Naive thymus-derived CD8-positive, alpha-beta T cell (primary cell): ENCODE results near the gene TSPAN2. TPM values are rescaled to one million over a fixed set of nuclear protein-coding genes. Genes with fewer than 3 reads are reported as not detected.

Experiments used
- ATAC-seq, 2 donors: fragments of 150-1000 bp; cut with Tn5 transposase in 1 of 2; sonication (Bioruptor Pico), chemical (Tn5 transposase) in 1 of 2; 1 replicate in 1 of 2; 2 replicates in 1 of 2; pipeline ENCODE4 v1.10.0; 2021; ENCODE audit warnings: mild to moderate bottlenecking in 2 of 2, moderate library complexity in 2 of 2
- POLR2A ChIA-PET: fragments of 350-600 bp; sonication (Branson Sonifier 250); formaldehyde crosslinking; loops from one replicate; lab custom pipeline; 2021; ENCODE audit warnings: antibody characterized with exemption; lab: Charles Lee
- DNase-seq, 10 donors: peaks; one replicate each; pipeline versions ENCODE4 v3.0.0 to v3.0.0-alpha.2; 2020 to 2022
- H3K27ac Mint-ChIP-seq, 10 donors: one replicate each; pipeline ENCODE4 v1.8.0; 2020 to 2022; ENCODE audit warnings: mild to moderate bottlenecking in 10 of 10, mixed read lengths in 10 of 10, moderate library complexity in 4 of 10, inconsistent platforms in 1 of 10
- H3K27me3 Mint-ChIP-seq, 5 donors: one replicate each; pipeline ENCODE4 v1.8.0; 2021 to 2022; ENCODE audit warnings: mixed read lengths in 5 of 5
- H3K36me3 Mint-ChIP-seq, 3 donors: one replicate each; pipeline ENCODE4 v1.8.0; 2020 to 2022; ENCODE audit warnings: mixed read lengths in 3 of 3, mild to moderate bottlenecking in 2 of 3, inconsistent platforms in 1 of 3
- H3K4me1 Mint-ChIP-seq, 4 donors: one replicate each; pipeline ENCODE4 v1.8.0; 2021 to 2022; ENCODE audit warnings: mixed read lengths in 4 of 4
- H3K4me3 Mint-ChIP-seq, 10 donors: one replicate each; pipeline ENCODE4 v1.8.0; 2020 to 2022; ENCODE audit warnings: mild to moderate bottlenecking in 10 of 10, mixed read lengths in 10 of 10, moderate library complexity in 6 of 10, inconsistent platforms in 1 of 10
- H3K9me3 Mint-ChIP-seq, 9 donors: one replicate each; pipeline ENCODE4 v1.8.0; 2020 to 2022; ENCODE audit warnings: mixed read lengths in 9 of 9, mild to moderate bottlenecking in 3 of 9, inconsistent platforms in 1 of 9, moderate library complexity in 1 of 9
- polyA plus RNA-seq, 3 donors: library from polyadenylated mRNA; unstranded; fragments of 300-500 nt; fragmentation: Illumina TruSeq; gene quantifications; one replicate each; pipeline ENCODE4 v1.2.3, GENCODE V29; 2021
- total RNA-seq, 8 experiments: library from RNA in 2 of 8; stranded (reverse) in 2 of 8; gene quantifications; one replicate each; pipeline ENCODE4 v1.2.3 and lab custom pipeline; 2021 to 2026

Gene TSPAN2
- under 1 TPM; 0.68 to 0.77 TPM for total RNA-seq
- polyA plus RNA-seq, result 10 to 100 TPM in 1 of 3 donors, 1 to 10 TPM in 1, under 1 TPM in 1; 0.92 to 16.3 (median 3.2) TPM
- total RNA-seq (lab: John Stamatoyannopoulos, UW), result 0 to 4.0 (median 0.96) reads per million in 6 experiments

DNA sequence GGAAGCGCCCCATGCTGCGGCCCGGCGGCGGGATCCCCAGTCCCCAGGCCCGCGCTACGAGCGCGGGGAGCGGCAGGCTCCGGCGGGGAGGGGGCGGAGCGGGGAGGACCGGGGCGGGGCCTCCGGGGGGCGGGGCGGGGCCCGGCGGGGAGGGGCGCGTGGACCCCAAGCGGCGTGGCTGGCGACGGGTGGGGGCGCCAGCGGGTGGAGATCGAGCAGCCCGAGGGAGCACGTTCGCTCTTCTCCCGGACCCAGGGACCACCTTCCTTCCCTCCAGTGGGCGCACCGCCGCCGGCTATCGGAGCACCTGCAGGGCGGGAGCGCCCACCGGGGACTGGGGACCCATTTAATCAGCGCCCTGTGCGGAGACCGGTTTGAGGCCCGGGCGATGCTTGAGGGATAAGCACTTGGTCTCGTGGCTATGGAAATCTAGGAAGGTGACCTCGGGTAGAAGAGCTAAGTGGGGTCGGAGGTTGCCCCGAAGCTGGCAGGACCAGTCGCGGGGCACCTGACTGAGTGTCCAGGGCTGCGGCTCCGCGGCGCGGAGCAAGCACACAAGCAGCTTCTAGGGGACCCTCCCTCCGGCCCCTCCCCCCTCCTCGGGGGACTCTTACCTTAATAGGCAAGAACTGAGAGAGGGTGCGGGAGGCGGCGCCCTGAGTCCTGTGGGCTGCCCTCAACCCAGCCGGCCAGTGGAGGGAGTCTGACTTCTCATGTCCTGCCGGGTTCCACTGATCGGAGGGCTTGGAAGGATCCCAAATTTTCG is at the start of gene TSPAN2:
Gene TSPAN2, minus strand, starts transcription at position 84 of the 766 bp plus-strand sequence. Its CDS starts 71 bp downstream, at position 13.
- DNase-seq, result peak; percentile 43 to 80 (median 61)
- H3K36me3 Mint-ChIP-seq, result no peaks in the 10 kb centered on the region
- peak within 1 kb of the TSS; percentile 81 to 90 (median 86) for H3K4me3 Mint-ChIP-seq
- ATAC-seq, result peak; percentile 81 to 82
- POLR2A ChIA-PET, result interaction anchor here (1.6 to 2.1 kb wide), 2 partner anchors 10 to 18 kb away, joined by 3 to 10 read pairs; no protein-coding TSS in a partner anchor
- H3K9me3 Mint-ChIP-seq, result peaks cover 0 to 2% (median 0%) of the 10 kb centered on the region in 9 donors
- no peaks in the 10 kb centered on the region for H3K27me3 Mint-ChIP-seq
- H3K27ac Mint-ChIP-seq, result peak within 1 kb of the TSS; percentile 53 to 96 (median 86)
- H3K4me1 Mint-ChIP-seq, result peaks cover 18 to 53% (median 38%) of the 10 kb centered on the region in 4 donors

DNA sequence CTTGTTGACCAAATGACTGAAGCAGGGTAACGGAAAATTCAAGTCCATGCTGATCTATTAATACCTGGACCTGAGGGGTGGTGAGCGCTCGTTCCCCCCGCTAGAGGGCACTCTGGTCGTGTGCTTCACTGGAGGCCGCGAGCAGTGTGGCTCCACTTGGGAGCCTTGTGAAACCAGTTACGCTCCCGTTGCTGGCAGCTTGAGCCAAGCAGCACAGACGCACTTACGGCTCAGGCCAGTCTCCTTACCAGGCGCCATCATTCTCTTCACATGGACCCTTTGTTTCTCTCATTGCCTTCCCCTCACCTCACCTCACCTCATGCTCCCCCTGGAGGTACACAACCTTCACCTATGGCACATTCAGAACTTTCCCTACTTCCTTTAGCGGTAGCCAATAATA is 49.7 kb upstream of the TSPAN2 start:
- Mint-ChIP-seq H3K36me3 (no peaks in the 10 kb centered on the region), H3K27ac (peak overlapping the region in 1 of 10 donors; percentile 15), H3K9me3 (no peaks in the 10 kb centered on the region), H3K27me3 (peaks cover 16 to 29% (median 21%) of the 10 kb centered on the region in 5 donors), H3K4me3 (peak overlapping the region; percentile 6 to 79 (median 62)), H3K4me1 (peaks cover 2 to 9% (median 4%) of the 10 kb centered on the region in 4 donors)
- DNase-seq (peak in 9 of 10 donors; percentile 41 to 76 (median 56)), ATAC-seq (peak; percentile 92 to 98)
- POLR2A ChIA-PET, result no interaction called here

DNA sequence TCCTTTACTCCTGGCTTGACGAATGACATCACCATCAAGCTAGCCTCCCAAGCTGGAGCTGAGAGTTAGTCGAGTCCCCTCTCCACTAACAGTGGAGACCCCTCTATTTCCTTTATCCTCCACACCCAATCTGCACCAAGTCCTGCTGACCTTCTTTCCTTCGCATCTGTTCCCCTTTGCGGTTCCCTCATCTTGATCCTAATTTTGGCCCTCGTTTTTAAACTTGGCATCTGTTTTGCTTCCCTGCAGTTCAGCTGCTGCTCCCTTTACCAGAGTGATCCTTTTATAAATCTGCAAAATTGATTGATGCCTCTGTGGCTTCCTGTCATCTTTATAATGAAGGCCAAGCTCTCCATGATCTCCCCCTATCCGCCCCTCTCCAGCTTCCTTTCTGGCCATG is 49.0 kb upstream of the TSPAN2 start:
- H3K4me1 Mint-ChIP-seq, result peaks cover 2 to 9% (median 4%) of the 10 kb centered on the region in 4 donors
- H3K27ac Mint-ChIP-seq, result peak overlapping the region in 2 of 10 donors; percentile 15 to 24
- no peak overlapping the region for H3K4me3 Mint-ChIP-seq
- H3K36me3 Mint-ChIP-seq, result no peaks in the 10 kb centered on the region
- no peaks in the 10 kb centered on the region for H3K9me3 Mint-ChIP-seq
- POLR2A ChIA-PET, result no interaction called here
- DNase-seq (no peak), ATAC-seq (no peak)
- peaks cover 16 to 33% (median 20%) of the 10 kb centered on the region in 5 donors for H3K27me3 Mint-ChIP-seq

DNA sequence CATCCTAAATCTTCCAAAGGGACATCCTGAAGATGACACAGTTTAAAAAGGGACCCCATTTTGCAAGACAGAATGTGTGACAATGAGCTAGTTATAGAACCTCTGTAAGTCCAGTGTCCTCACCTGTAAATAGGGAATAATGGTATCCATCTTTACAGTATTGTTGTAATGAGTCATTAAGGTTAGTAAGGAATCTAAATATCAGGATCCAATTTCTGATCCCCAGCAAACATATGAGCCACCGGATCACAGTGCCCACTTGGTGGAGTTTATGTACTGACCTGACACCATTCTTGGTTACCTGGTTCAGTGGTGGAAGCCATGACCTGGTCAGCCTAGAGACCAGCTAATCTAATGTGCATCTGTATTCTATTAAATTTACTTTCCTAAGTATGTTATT is 47.9 kb upstream of the TSPAN2 start:
- H3K27ac Mint-ChIP-seq, result no peak overlapping the region
- POLR2A ChIA-PET, result no interaction called here
- no peaks in the 10 kb centered on the region for H3K36me3 Mint-ChIP-seq

DNA sequence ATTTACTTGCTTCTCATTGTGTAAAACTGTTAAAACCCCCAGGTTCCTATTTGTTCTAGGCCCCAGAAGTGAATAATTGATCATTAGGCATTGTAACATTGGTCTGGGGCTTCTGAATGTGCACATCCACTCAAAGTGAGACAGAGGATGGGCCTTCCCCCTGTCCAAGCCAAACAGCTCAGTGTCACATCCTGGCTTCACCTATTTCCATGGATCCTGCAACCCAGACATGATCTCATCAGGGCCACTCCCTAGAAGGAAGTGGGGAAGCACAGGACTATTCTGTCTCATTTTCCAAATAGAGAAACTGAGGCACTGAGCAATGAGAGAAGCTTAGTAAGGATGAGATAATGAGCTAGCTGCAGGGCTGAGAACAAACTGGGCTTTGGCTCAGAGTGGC is 47.4 kb upstream of the TSPAN2 start:
- POLR2A ChIA-PET, result no interaction called here
- no peak for DNase-seq
- Mint-ChIP-seq H3K36me3 (no peaks in the 10 kb centered on the region), H3K4me1 (peaks cover 2 to 9% (median 4%) of the 10 kb centered on the region in 4 donors), H3K27me3 (peaks cover 15 to 33% (median 20%) of the 10 kb centered on the region in 5 donors), H3K4me3 (no peak overlapping the region), H3K9me3 (no peaks in the 10 kb centered on the region), H3K27ac (no peak overlapping the region)
- ATAC-seq, result no peak

More for the DNA sequence above, 47.9 kb upstream of the TSPAN2 start:
- ATAC-seq (no peak), DNase-seq (no peak)
- Mint-ChIP-seq H3K9me3 (no peaks in the 10 kb centered on the region), H3K27me3 (peaks cover 16 to 33% (median 20%) of the 10 kb centered on the region in 5 donors), H3K4me3 (no peak overlapping the region), H3K4me1 (peaks cover 2 to 9% (median 4%) of the 10 kb centered on the region in 4 donors)

DNA sequence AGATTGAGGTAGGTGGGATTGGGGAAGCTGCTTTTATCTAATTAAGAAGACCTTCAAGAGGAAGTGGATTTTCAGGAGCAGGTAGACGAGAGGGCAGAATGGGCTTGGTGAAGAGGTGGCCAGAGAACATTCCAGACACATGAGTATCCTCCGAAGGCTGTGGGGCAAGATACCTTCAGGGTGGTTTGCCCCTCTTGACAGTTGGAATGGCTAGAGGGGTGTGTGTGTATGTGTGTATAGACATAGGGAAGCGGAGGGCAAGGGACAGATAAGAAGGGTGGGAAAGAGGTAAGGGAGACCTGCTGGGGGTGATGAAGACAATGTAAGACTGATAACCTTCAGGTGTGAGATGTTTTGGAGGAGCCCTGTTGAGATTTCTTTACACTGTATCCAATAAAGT is 46.8 kb upstream of the TSPAN2 start:
- POLR2A ChIA-PET, result no interaction called here
- peaks cover 13 to 33% (median 20%) of the 10 kb centered on the region in 5 donors for H3K27me3 Mint-ChIP-seq
- no peak for ATAC-seq

DNA sequence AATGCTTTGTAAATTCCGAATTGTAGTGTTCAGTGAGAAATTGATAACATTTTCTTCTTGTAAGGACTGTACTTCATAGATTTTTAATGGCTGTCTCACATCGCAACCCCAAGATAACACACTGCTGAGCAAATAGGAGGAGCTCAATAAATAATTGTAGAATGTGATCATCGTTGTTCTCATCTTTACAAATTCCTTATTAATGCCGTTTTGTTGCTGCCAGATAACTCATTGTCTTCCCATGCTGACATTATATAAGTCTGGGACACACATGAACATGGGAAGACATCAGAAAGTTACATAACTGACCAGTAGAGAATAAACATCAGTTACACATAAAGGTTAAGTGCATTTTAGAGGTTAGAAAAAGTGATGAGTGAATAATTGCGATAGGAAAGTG is 46.4 kb upstream of the TSPAN2 start:
- H3K27me3 Mint-ChIP-seq, result peaks cover 13 to 35% (median 20%) of the 10 kb centered on the region in 5 donors
- no peaks in the 10 kb centered on the region for H3K9me3 Mint-ChIP-seq
- ATAC-seq (no peak), DNase-seq (no peak)
- peak overlapping the region in 1 of 10 donors; percentile 9 for H3K27ac Mint-ChIP-seq
- no peak overlapping the region for H3K4me3 Mint-ChIP-seq
- POLR2A ChIA-PET, result no interaction called here
- peaks cover 2 to 9% (median 4%) of the 10 kb centered on the region in 4 donors for H3K4me1 Mint-ChIP-seq
- H3K36me3 Mint-ChIP-seq, result no peaks in the 10 kb centered on the region

More for the DNA sequence above, 46.8 kb upstream of the TSPAN2 start:
- no peak for DNase-seq
- Mint-ChIP-seq H3K9me3 (no peaks in the 10 kb centered on the region), H3K4me3 (no peak overlapping the region), H3K27ac (peak overlapping the region in 1 of 10 donors; percentile 9), H3K4me1 (peaks cover 2 to 9% (median 4%) of the 10 kb centered on the region in 4 donors), H3K36me3 (no peaks in the 10 kb centered on the region)

DNA sequence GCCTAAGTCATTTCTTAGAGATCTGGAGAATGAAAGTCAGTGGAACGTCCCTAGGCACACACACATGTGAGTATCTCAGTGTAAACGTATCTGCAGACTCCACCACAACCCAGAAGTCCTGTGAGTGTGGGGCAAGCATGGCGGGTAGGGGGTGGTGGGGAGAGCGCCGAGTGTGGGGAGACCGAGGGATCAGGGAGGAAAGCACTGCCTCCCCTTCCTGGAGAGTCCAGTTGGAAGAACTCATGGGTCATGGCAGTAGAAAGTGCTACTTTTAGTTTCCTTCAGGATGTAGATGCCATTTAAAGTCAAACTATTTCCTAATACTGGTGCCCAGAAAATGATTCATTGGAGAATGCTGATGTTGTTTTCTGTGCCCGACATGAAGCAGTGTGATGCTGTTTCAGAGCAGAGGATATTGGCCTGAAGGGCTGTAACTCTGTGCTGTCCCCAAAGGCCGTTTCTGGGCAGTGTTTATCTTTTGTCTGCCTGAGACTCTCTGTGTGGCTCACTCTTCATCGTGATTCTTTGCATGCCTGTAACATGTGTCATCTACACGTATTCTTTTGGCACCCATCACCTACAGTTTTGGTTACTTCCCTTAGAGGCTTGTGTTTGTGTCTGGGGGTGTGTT is 45.7 kb upstream of the TSPAN2 start:
- Mint-ChIP-seq H3K36me3 (no peaks in the 10 kb centered on the region), H3K4me3 (no peak overlapping the region), H3K9me3 (no peaks in the 10 kb centered on the region), H3K27ac (peak overlapping the region in 1 of 10 donors; percentile 46), H3K4me1 (peaks cover 2 to 9% (median 4%) of the 10 kb centered on the region in 4 donors), H3K27me3 (peaks cover 13 to 35% (median 17%) of the 10 kb centered on the region in 5 donors)
- no peak for DNase-seq
- ATAC-seq, result no peak
- POLR2A ChIA-PET, result no interaction called here

DNA sequence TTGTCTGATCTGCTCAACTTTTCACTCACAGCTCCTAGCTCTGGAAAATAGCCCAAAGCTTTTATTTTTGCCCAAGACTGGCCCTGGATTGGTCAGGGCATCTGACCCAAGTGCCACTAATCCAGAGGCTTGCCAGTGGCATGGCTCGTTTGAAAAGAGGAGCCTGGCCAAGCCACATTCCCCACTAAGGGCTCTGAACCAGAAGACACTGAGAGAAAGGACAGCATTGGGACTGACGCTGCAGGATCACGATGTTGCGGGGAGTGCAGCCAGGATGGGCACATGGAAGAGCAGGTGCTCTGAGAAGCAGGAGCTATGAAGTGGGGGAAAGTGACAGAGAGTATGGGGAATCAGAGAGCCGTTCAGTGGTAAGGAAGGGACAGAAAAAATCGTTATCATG is 44.9 kb upstream of the TSPAN2 start:
- Mint-ChIP-seq H3K27ac (no peak overlapping the region), H3K27me3 (peaks cover 12 to 31% (median 14%) of the 10 kb centered on the region in 5 donors), H3K36me3 (no peaks in the 10 kb centered on the region), H3K9me3 (no peaks in the 10 kb centered on the region), H3K4me1 (peaks cover 2 to 7% (median 3%) of the 10 kb centered on the region in 4 donors), H3K4me3 (no peak overlapping the region)
- POLR2A ChIA-PET, result no interaction called here
- DNase-seq (no peak), ATAC-seq (no peak)

DNA sequence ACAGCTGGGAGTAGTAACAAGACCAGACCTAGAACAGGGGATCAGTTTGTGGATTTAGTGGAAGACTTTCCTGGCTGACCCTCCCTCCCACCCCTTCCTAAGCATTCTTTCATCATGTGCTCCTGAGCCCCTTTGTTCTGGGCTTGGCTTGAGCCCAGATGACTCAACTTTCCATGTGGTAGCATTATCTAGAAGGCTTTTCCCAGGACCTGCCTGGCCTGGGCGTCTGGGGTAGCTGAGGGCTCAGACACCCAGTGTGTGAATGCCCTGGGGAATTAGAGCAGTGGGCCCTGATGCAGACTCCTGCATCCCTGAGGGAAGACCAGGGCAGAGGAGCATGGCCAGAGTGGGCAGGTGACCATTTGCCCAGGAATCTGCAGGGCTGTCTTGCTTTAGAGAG is 44.1 kb upstream of the TSPAN2 start:
- Mint-ChIP-seq H3K4me1 (peaks cover 0 to 2% (median 0%) of the 10 kb centered on the region in 4 donors), H3K4me3 (no peak overlapping the region), H3K27ac (no peak overlapping the region), H3K27me3 (peaks cover 5 to 26% (median 8%) of the 10 kb centered on the region in 5 donors), H3K36me3 (no peaks in the 10 kb centered on the region), H3K9me3 (no peaks in the 10 kb centered on the region)
- POLR2A ChIA-PET, result no interaction called here
- ATAC-seq, result no peak
- no peak for DNase-seq

DNA sequence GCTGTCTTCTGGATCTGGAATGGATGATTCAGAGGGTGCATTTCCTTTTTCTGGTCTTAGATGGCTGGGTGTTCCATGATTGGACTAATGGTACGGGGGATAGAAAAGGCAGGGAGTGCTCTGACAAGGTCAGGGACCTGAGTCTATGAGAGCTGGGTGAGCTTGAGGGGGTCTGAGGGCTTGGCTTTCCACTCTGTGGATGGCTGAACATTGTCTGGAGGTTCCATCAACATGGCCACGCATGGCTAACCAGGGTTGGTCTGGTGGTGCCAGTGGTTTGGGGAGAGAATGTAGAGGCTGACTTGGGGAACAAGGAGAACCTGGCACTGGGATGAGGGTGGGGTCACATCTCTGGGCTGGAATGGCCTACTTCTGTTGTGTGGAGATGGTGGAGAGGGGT is 41.5 kb upstream of the TSPAN2 start:
- Mint-ChIP-seq H3K36me3 (no peaks in the 10 kb centered on the region), H3K27me3 (peaks cover 0 to 16% (median 5%) of the 10 kb centered on the region in 5 donors)
- POLR2A ChIA-PET, result no interaction called here

DNA sequence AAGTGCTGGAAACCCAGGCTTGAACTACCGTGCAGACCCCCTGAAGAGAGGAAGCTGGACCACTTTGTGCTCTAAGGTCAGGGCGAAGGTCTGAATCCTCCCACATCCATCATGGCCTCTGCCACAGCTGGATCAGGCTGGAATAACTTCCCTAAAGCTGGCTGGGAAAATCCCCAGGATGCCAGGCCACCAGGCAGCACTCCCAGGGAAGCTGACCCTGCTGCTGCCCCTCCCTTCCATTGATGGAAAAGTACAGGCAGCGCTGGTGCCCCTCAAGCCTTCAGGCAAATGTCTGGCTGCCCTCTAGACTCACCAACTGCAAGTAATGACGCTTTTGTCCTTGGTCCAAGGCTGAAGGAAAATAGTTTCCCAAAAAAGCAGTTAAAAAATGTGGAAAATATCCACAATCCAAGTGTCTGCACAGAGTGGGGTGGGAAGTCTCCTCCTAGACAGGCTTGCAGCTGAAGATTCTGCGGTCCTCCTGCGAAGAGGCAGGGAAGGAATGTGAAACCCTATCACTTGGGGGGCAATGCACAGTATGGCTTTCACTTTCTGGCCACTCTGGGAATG is 39.9 kb upstream of the TSPAN2 start:
- H3K36me3 Mint-ChIP-seq, result peaks cover 0 to 3% (median 2%) of the 10 kb centered on the region in 3 donors
- H3K4me3 Mint-ChIP-seq, result no peak overlapping the region
- H3K27ac Mint-ChIP-seq, result no peak overlapping the region
- POLR2A ChIA-PET, result no interaction called here
- DNase-seq, result no peak
- H3K4me1 Mint-ChIP-seq, result no peaks in the 10 kb centered on the region
- H3K27me3 Mint-ChIP-seq, result peaks cover 0 to 12% (median 6%) of the 10 kb centered on the region in 5 donors
- ATAC-seq, result no peak
- H3K9me3 Mint-ChIP-seq, result peaks cover 3 to 15% (median 6%) of the 10 kb centered on the region in 9 donors

More for the DNA sequence above, 41.5 kb upstream of the TSPAN2 start:
- no peak overlapping the region for H3K4me3 Mint-ChIP-seq
- no peak for DNase-seq
- no peaks in the 10 kb centered on the region for H3K4me1 Mint-ChIP-seq
- ATAC-seq, result no peak
- no peak overlapping the region for H3K27ac Mint-ChIP-seq
- no peaks in the 10 kb centered on the region for H3K9me3 Mint-ChIP-seq
